Muscle of back (tissue), 11 donors: ENCODE data around the gene RAI1. TPM values are rescaled to one million over a fixed set of nuclear protein-coding genes. Genes with fewer than 3 reads are reported as not detected.

ENCODE experiments used
- DNase-seq, 3 donors: peaks; one replicate each; pipeline versions ENCODE4 v3.0.0 to v3.0.0-alpha.2; 2013
- polyA plus RNA-seq, 10 donors: library from polyadenylated mRNA; unstranded; fragments of 120-200 nt; gene quantifications; one replicate each; pipeline ENCODE4 v1.2.1, GENCODE V29; 2013; ENCODE audit not compliant: insufficient read length in 10 of 10

Gene RAI1
- polyA plus RNA-seq, 10 donors = 12.5 to 23.4 (median 16.7) TPM

GRCh38 chr17:17728550-17729251 is 47.4 kb downstream of the RAI1 start:
- no peak for DNase-seq

- DNase-seq = no peak
Measured at GRCh38 chr17:17729620-17730249, 48.5 kb downstream of the RAI1 start.

DNA sequence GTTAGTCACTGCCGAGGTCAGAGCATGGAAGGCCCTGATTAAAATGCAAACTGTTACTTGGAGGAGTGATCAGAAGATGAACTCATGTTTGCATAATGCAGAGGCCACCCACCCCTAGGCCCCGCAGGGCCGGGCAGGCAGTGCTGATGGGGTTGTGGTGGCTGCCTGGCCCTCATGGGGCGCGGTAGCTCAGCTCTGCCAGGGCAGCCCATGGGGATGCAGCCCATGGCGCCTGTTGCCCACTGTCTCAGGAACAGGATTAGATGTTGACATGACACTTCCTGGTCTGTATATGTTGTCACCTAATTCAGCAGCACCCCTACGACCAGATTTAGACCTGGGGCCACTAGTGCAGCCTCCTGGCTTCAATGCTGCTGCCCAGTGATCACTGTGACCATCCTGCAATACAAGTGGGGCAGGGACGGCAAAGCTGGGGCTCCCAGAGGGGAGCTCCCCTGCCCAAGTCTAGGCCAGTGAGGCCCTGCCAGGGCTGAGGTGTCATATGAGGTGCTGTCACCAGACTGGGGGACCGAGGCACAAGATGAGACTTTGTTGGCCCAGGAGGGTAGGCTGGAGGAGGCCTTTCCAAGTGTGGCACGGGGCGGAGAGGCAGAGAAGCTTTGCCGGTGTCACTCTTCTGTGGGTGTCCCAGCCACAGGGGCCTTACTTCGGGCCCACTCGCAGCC is 49.1 kb downstream of the RAI1 start:
- no peak for DNase-seq

DNA sequence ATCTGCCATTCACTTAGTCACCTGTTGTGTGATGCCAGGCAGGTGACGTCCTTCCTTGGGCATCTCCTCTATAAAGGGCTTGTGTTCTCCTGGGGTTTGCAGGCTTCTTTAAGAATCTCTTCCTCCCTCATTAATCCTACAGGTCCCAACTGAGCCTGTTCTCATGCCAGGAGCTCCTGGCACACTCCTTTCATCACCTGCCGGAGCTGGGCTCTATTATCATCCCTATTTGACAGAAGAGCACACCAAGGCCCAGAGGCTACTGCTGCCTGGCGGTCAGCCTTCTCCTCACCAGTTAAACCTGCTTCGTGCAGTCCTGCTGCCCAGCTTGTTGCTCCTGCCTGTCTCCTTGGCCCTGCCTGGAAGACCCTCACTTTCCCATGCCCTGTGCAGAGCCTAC is 51.2 kb downstream of the RAI1 start:
- DNase-seq = no peak

GRCh38 chr17:17732892-17733670 is 51.8 kb downstream of the RAI1 start:
- peak in 1 of 3 donors; percentile 26 for DNase-seq

DNA sequence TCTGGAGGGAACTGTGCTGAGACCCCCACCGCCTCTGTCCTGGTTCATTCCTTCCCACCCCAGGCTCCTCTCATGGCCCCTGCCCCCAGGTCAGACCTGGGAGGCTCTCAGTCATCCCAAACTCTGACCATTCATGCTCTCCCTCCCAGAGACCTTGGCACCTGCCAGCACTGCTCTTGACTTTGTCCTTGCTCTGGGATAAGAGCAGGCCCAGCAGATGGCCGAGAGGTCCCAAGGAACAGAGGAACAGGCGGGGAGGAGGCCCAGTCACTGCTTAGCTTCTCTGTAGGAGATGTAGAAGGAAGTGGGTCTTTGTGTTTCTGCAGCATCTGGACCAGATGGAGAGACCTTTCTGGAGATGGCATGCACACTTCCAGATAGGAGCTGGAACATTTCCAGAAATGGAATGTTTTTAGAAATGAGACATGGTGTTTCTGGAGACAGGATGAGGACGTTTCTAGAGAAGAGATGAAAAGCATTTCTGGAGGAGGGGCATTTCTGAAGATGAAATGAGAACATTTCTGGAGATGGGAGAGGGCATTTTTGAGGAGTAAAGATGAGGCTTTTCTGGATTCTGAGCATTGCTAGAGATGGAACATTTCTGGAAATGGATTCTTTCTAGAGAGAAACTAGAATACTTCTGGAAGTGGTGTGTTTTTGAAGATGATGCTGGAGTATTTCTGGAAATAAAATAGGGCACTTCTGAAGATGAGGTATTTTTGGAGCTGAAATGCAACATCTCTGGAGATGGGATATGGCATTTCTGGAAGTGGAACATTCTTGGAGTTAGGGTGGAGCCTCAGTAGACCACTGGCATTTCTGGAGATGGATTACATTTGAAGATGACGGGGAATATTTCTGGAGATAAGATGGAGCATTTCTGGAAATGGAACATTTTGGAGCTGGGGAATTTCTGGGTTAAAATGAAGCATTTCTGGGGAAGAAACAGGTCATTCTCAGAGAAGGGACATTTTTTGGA is 55.2 kb downstream of the RAI1 start:
- DNase-seq = peak in 1 of 3 donors; percentile 23

GRCh38 chr17:17737961-17738894 is 57.0 kb downstream of the RAI1 start:
- DNase-seq = peak in 1 of 3 donors; percentile 52

GRCh38 chr17:17738901-17739300 is 57.6 kb downstream of the RAI1 start:
- DNase-seq = no peak

GRCh38 chr17:17739388-17740066 is 58.3 kb downstream of the RAI1 start:
- DNase-seq = peak in 1 of 3 donors; percentile 46

DNA sequence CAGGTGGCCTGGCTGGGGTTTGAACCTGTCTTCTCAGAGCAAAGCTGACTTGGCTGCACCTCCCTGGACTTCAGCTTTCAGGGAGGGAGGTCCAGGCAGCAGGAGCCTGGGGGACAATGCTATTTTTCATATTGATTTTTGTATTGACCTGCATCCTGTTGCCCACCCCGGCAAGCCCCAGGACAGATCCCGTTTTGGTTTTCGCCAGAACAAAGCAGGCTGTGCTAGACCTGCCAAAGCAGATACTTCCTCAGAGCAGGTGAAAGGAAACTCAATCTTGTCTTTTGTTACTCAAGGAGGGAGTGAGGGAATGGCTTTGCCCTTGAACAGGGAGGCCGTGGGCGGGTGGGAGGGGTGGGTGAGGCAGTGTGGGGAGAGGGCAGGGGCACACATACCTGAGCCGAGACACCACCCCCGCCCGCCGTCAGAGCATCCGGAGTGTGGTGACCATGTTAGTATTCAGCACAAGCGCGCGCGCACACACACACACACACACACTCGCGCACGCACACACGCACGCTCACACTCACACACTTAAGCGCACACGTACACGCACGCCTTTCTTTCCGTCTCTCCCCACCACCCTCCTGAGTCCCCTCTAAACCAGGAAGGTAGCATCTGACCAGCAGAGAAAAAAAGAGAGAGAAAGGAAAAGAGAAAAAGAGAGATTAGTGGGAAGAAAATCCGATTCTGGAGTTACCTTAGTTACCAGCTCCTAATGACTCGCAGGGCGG is 59.5 kb downstream of the RAI1 start:
- no peak for DNase-seq

- peak in 2 of 3 donors; percentile 45 to 73 for DNase-seq
Measured at GRCh38 chr17:17741349-17742023, 60.2 kb downstream of the RAI1 start.

GRCh38 chr17:17742133-17742621 is 60.9 kb downstream of the RAI1 start:
- DNase-seq = no peak

DNA sequence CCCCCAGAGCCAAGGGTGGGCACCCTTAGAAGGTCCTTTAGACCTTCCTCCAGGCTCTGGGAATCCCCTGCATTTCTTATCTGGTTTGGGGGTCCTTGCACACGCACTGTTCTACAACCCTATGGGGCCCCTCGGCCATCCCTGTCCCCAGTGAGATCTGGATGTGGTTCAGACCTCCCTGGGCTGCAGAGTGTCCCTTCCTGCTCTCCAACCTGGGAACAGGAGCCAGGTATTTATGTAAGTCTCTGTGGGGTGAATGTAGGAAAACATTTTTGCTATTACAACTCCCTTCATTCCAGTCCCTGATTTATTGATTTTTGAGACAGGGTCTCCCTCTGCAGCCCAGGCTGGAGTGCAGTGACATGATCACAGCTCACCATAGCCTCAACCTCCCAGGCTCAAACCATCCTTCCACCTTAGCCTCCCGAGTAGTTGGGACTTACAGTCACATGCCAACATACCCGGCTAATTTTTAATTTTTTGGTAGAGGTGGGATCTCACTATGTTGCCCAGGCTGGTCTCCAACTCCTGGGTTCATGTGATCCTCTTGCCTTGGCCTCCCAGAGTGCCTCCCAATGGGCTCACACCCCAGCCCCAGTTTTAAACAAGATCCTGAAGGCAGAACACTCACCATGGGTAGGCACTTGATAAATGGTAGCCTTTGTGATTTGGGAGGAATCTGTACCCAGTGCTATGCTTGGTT is 61.6 kb downstream of the RAI1 start:
- DNase-seq = no peak

- DNase-seq = no peak
Measured at GRCh38 chr17:17743391-17744112, 62.3 kb downstream of the RAI1 start.

DNA sequence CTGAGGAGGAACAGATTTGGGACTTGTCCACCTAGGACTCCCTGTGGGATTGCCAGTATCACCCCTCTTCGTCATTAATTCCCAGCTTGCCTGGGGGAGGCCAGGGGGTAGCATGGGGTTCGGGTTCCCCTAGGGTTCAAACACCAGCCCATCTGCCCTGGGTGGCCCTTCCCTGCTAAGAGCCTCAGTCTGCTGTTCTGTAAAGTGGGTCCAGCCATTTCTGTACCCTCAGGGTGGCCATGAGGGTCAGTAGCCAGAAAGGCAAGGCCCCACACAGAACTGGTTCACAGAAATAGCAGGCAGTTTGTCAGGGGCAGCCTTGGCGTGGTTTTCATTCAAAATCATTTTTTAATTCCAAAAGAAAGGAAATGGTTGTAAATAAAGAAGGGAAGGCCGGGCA is 62.9 kb downstream of the RAI1 start:
- no peak for DNase-seq
